ENCODE data around the gene KISS1R.
A peak's percentile ranks its signal among the peaks of the same experiment; 100 is the strongest.
"Not testable (repeated sequence)": the region's sequence is repeated elsewhere in the genome, so short reads cannot be mapped to it uniquely, and the experiment has no call there.

KISS1R gene

DNA sequence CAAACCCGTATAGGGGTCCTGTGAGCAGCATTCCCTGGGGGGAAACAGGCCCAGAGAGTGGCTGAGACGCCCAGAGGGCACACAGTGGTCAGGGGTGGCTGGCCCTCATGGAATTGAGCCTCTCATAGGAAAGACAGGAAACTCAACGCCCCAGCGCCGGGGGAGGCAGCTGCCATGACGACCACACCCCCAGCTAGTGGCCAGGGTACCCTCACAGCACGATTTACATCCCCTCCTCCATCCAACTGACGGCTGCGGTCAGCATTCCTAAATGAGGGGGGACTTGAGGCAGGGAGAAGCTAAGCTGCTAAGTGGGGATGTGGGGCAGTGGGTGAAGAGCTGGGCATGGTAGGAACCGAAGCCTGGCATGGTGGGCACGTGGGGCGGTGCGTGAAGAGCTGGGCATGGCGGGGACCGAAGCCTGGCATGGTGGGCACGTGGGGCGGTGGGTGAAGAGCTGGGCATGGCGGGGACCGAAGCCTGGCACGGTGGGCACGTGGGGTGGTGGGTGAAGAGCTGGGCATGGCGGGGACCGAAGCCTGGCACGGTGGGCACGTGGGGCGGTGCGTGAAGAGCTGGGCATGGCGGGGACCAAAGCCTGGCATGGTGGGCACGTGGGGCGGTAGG, 34.1 kb upstream of the KISS1R start:
- DNase-seq = no peak

DNA sequence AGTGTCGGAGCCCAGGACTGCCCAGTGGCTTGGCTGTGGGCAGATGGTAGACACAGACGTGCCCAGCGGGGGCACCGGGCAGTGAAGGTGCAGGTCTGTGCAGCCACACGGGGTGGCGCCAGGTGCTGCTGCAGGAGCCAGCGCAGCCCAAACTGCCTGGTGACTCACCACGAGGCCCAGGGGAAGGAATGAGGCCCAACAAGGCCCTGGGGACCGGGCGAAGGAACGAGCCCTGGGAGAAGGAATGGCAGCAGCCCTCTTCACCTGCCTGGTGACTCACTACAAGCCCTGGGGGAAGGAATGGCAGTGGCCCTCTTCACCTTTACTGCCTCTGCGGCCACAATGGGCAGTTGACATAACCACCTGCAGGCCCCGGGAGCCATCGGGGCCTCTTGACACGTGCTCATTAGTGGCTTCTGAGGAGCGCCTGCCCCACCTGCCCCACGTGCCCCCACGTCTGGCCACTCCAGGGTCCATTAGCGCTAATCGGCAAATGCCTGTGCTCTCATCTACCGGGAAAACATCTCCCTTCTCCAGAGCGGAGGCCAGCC, 33.4 kb upstream of the KISS1R start:
- DNase-seq = no peak

DNA sequence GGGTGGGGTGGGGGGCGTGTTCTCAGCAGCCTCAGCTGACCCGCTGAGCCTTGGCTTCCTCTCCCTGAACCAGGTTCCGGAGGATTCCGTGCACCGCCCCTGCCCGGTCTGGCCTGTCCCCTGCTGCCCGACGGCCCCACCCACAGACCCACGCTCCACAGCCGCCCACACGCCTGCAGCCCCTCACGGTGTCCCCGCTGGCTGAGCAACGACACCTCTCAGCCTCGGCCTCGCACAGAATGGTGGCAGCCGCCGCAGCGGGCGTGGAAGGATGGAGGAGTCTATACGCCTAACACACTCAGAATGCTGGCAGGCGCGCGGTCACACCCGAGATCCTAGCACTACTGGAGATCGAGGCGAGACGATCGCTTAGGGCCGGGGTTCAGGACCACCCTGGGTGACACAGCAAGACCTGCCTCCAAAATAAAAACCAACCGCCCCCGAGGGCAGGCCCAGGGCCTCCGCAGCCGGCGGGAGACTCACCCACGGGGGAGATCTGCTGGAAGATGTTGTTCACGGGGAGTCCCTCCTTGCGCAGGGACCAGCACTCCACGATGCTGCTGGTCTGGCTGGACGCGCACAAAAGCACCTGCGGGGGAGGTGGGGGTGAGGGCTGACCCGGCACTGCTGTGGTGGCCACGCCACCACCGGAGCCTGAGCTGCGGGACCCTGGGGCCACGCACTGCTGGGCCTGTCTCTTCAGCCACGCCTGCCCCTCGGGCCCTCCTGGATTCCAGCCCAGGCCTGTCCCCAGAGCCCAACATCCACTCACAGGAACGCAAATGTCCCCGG, 32.5 kb upstream of the KISS1R start:
- DNase-seq = no peak

DNA sequence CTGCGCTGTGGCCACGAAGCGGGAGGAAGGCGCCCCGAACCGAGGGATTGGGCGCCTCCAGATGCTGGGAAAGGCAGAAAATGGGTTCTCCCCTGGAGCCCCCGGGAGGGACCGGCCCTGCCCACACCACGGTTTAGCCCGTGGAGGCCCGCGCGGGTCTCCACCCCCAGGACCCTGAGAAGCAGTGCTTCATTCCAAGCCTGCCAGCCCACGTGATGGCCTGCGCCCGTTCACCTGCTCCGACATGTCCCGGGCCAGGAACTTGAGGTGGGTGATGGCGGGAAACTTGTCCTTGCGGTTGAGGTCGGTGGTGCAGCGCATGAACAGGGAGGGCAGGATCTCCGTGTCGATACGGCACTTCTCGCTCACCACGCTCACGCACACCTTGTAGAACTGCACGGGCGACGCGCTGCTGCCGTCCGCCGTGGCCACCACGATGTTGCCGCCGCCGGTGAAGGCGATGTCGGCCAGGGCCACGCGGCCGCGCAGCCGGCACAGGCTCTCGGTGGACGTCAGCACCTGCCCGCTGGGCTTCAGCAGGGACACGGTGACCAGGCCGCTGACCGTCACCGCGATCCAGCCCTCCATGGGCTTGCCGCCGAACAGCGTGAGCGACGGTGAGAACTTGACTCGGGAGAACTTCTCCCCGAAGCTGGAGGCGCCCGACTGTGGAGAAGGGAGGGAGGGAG, 31.5 kb upstream of the KISS1R start:
- no peak for DNase-seq

DNA sequence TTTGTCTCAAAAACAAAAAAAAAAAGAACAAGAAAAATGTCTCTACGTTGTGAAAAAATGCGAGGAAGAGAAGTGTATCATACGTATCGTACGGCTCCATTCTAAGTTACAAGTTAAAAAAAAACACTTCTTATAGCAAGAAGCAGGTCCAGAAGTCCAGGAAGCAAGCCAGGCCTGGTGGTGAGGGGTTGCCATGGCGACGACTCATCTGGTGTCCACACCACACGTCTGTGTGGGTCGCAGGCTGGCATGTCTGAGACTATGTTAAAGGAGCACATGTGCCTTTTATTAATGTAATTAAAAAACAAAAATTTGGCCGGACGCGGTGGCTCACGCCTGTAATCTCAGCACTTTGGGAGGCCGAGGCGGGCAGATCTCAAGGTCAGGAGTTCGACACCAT, 30.1 kb upstream of the KISS1R start:
- no peak for DNase-seq

DNA sequence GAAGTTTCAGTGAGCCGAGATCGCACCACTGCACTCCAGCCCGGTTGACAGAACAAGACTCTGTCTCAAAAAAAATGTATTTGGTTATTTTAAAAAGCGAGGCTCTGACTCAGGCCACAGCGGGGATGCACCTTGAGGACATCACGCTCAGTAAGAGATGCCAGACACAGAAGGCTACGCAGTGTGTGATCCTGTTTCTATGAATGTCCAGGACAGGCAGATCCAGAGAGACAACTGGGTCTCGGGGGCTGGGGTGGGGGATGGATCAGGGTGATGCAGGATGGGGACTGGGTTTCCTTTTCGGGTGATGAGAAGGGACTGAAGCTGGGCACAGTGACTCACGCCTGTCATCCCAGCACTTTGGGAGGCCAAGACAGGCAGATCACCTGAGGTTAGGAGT, 29.5 kb upstream of the KISS1R start:
- no peak for DNase-seq

DNA sequence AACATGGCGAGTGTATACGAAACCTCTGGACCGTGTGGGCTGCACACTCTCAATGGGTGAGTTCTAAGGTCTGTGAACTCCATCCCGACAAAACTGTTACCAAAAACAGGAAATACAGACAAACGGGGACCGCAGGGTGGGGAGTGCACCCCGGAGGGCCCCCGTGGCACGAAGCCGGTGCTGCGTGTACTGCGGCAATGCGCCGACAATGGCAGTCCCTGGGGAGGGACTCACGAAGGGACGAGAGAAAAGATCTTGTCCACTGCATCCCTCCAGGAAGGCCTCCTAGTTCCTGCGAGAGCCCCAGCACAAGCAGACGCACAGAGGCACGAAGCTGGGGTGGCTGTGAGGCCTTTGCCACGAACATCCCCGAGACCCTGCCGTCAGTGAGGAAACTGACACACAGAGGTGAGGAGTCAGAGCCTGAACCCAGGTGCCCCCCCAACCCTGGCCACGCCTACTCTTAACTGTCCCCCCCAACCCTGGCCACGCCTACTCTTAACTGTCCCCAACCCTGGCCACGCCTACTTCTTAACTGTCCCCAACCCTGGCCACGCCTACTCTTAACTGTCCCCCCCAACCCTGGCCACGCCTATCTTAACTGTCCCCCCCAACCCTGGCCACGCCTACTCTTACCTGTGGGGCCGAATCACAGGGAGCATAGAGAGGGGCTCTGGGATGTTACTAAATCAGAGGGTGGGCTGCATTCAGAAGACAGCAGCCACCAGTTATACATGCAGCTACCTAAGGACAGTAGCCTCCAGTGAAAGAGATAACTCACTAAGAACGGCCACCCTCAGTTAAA, 28.4 kb upstream of the KISS1R start:
- no peak for DNase-seq

DNA sequence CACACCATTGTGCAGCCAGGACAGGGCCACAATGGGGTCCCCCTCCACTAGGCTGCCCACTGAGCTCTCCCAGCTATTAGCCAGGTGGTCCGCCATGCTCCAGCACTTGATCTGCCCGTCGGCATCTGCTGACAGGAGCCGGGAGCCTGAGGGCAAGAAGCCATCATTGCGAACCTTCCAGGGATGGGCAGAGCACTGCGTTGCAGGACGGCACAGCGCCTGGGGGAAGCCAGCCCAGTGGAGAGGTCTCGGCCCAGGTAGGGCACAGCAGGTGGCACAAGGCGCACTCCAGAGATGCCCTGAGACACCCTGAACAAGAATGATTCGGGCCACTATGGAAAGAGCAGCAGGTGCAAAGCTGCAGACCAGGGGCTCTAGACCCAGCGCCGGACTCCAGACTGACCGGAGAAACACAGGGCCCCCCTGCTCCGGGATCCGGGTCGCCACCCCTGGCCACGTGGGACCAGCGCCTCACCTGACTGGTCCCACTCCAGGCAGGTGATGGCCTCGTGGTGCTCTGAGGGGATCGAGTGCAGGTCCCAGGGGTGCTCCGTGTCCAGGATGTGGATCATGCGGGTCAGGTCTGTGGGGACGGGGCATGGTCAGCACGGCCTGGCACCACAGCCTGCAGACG, 27.4 kb upstream of the KISS1R start:
- DNase-seq = no peak

DNA sequence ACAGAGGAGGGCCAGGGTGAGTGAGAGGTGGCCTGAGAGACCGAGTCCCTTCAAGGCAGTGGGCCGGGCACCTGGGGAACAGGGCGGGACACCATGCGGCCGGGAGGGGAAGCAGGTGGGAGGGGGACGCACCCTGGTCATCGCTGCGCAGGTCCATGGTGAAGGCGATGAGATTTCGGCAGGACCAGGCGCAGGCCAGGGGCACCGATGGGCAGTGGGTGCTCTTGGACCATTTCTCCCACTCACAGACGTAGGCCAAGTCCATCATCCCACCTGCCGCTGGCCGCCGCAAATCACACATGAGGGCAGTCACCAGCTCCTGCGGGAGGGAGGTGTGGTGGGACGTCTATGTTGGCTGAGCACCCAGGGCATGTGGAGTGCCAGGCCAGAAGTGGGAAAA, 26.3 kb upstream of the KISS1R start:
- no peak for DNase-seq

DNA sequence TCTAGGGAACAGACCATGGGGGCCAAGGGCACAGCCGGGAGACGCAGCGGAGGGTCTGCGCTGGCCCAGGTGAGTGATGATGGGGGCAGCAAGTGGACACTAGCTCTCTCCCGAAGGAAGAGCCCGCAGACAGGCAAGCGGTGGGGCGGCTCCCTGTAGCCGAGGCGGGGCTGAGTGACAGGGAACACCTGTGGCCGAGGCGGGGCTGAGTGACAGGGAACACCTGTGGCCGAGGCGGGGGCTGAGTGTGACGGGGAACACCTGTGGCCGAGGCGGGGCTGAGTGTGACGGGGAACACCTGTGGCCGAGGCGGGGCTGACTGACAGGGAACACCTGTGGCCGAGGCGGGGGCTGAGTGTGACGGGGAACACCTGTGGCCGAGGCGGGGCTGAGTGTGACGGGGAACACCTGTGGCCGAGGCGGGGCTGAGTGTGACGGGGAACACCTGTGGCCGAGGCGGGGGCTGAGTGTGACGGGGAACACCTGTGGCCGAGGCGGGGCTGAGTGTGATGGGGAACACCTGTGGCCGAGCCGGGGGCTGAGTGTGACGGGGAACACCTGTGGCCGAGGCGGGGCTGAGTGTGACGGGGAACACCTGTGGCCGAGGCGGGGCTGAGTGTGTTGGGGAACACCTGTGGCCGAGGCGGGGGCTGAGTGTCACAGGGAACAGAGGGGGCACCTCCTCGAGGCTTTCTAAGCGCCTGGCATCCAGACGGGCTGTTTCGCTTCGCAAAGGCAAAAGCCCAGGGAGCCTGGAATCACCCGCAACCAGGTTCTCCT, 25.5 kb upstream of the KISS1R start:
- DNase-seq = not testable (repeated sequence)

DNA sequence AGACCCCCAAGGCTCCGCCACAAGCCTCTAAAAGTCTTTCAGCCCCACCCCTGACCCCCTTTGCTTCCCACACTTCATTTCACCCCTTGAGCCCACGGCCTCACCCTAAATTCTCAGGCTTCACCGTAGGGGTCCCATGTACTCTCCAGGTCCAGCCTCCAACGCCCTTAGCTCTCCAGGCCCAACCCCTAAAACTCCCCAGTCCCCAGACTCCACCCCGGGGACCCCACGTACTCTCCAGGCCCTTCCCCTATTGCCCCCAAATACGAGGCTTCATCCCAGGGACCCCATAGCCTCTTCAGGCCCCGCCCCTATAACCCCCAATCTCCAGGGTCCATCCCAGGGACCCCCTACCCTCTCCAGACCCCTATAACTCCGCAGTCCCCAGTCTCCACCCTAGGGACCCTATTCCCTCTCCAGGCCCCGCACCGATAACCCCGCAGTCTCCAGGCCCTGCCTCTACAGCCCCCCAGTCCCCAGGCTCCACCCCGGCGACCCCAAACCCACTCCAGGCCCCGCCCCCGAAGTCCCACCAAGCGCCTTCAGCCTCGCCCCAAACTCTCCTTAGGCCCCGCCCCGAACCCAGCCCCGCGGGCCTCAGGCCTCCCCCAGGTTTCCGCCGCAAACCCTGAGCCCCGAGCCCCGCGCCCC, 24.8 kb upstream of the KISS1R start:
- no peak for DNase-seq

DNA sequence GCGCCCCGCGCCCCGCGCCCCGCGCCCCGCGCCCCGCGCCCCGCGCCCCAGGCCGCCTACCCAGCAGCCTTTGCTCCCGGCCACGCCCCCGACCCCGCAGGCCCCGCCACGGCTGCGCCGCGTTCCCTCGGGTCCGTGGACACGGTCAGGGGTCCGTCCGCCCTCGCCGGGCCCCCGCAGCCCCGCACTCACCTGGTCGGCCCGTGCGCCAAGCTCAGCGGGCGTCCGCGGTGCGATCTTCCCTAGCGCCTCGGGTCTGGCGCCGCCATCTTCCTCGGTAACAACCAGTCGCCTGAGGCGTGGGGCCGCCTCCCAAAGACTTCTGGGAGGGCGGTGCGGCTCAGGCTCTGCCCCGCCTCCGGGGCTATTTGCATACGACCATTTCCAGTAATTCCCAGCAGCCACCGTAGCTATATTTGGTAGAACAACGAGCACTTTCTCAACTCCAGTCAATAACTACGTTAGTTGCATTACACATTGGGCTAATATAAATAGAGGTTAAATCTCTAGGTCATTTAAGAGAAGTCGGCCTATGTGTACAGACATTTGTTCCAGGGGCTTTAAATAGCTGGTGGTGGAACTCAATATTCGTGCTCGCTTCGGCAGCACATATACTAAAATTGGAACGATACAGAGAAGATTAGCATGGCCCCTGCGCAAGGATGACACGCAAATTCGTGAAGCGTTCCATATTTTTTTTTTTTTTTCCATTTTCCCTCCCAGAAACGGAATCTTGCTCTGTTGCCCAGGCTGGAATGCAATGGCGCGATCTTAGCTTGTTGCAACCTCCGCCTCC, 24.0 kb upstream of the KISS1R start, which contains the start of the genes MED16 and RNU6-9:
TSS of gene MED16 (minus strand) at position 294 of the 796 bp plus-strand sequence. CDS start 2,056 bp downstream, outside the sequence.
TSS of gene RNU6-9 (plus strand) at position 591 of the 796 bp plus-strand sequence.
- DNase-seq = peak; percentile 73 to 86

DNA sequence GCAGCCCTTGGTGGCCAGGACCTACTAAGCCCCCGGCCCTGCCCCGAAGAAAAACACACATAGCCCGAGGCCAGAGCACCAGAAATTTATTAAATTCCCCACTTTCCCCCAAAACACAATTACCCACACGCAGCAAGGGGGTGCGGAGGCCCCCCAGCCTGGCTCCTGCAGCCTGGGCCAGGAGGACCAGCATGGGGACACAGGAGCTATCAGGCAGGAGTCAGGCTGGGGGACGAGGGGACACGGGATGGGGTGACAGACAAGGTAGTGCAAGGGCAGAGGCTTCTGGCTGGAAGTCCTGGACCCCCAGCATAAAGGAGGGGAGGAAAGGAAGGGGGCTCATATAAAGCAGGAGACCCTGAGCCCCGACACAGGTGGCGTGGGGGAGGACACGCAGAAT, 20.7 kb upstream of the KISS1R start:
- DNase-seq = no peak

DNA sequence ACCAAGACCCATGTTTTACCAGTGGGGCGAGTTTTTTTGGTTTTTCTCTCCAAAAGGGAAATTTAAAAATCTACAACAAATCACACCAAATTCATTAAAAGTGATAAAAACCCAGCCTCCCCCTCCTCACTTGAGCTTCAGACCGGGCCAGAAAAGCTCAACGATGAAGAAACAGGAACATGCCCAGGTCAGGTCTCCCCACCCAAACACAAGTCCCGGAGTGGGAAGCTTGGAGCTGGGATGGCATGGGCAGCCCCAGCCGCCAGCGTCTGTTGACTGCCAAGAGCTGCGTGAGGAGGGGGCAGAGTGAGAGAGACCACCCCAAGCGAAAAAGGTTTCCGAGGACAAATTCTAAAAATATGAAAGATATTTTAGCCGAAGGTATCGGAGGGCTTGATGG, 20.1 kb upstream of the KISS1R start:
- no peak for DNase-seq

DNA sequence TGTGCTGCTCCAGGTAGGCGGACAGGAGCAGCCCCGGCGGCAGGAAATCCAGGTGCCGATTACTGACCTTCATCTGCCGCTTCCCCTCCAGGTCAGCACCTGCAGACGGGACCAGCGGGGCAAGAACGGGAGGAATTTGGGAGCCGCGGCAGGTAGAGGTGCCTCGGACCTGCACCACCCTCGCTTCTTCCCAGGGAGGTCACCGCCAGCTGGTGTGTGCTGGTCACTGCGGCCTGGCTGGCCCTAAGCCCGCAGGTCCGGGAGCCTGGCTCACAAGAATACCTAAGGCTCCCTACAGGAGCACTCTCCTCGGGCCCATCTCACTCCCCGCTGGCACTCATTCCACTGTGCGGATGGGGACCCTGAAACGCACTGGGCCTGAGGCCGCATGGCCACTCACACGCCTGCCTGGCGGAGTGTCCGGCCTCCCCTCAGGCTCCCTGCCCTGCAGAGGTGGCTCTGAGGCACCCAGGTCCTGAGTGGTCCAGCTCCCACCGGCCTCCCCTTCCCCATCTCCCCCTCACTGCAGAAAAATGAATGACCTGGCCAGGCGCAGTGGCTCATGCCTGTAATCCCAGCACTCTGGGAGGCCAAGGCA, 19.6 kb upstream of the KISS1R start:
- DNase-seq = no peak

DNA sequence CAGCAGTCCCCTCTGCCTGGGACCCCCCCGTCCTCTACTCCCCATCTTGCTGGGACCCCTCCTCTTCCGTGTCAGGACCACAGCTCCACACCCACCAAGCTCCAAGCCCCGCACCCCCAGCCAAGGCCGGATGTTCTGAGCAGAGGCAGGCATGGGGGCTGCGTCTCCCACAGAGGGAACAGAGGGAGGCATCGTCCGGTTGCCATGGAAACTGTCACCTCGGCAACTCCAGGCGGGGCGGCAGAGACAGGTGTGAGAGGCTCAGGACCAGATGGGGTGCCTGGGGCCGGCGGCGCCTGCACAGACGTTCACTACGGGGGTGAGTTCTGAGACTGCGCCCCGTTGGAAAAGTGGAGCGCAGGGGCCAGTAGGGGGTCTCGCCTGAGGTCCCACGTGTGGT, 18.5 kb upstream of the KISS1R start:
- DNase-seq = peak in 1 of 2 experiments; percentile 40

DNA sequence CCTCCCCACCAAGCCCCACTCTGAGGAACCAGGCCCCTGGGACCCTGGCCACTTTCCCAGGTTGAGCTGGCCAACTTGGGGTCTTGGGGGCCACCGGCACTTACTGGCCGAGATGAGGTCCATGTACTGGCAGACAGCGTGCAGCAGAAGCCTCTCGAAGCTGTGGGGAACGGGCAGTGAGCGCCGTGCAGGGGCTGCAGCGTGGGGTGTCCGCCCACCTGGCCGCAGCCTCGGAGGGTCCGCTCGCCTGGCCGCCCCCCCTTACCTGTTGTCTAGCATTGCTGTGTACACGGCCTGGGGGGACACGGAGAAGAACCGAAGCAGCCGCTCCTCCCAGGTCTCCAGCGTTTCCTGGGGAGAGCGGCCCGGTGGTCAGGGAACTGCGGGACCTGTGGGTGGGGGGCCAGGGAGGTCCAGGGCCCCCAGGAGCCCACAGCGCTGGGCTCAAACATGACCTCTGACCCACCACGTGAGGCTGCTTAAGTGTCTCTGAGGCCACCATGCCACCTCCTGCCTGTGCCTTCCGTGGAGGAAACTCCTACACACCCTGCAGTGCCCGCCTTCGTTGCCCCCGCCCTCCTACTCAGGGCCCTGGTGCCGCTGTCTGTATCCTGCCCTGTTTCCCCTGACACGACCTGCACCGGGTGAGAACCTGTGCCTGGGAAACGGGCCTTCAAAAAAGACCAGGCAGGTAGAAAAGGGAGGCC, 17.6 kb upstream of the KISS1R start:
- no peak for DNase-seq

DNA sequence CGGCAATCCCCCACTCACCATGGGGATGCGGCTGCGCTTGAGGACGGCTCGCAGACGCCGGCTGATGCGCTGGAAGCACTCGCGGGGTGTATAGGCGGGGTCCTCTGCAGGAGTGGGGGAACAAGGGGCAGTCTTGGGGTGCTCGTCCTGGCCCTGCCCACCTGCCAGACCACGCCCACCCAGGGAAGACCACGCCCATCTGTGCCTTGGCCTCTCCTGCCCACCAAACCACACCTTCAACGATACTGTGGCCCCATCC, 17.2 kb upstream of the KISS1R start:
- no peak for DNase-seq

All from NCI-H1930 (cell line).